Measurements from ENCODE around the gene SAMD4A.

DNA sequence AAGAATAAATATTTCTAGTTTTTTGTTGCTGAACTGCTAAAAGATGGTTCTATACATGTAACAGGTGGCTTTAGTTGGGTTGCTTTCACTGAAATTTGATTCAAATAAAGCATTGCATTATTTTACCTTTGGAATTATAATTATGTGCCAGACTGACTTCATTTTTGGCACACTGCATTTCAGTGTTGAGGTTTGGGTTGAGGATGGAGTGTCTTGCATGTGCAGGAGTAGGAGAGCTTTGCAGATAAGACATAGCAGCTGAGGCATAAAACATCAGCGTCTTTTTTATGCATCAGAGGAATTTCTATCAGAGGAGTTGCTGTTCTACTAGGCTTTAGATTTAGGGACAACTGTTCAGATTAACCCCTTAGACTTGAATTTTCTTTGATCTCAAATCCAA, 17.2 kb downstream of the SAMD4A start:
- TF ChIP-seq, protein P1, sequence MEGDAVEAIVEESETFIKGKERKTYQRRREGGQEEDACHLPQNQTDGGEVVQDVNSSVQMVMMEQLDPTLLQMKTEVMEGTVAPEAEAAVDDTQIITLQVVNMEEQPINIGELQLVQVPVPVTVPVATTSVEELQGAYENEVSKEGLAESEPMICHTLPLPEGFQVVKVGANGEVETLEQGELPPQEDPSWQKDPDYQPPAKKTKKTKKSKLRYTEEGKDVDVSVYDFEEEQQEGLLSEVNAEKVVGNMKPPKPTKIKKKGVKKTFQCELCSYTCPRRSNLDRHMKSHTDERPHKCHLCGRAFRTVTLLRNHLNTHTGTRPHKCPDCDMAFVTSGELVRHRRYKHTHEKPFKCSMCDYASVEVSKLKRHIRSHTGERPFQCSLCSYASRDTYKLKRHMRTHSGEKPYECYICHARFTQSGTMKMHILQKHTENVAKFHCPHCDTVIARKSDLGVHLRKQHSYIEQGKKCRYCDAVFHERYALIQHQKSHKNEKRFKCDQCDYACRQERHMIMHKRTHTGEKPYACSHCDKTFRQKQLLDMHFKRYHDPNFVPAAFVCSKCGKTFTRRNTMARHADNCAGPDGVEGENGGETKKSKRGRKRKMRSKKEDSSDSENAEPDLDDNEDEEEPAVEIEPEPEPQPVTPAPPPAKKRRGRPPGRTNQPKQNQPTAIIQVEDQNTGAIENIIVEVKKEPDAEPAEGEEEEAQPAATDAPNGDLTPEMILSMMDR (conservative IDR thresholded peaks at IDR 0.05; ENCODE audit: low read depth, low read length) = no peak
- no peak for TF ChIP-seq EZH2 (IDR thresholded peaks at IDR 0.05; ENCODE audit: borderline replicate concordance, low read depth, low read length, poor library complexity, severe bottlenecking)
